Measurements from ENCODE around the gene POLR3E. TPM values are rescaled to one million over a fixed set of nuclear protein-coding genes. Genes with fewer than 3 reads are reported as not detected.

POLR3E gene
- total and polyA plus RNA-seq, 2 donors (not counting 3 experiments of a cell fraction or from before 2014, with no cell fraction given), result 48.3 to 62.2 TPM

GRCh38 chr16:22333457-22333994 is 36.3 kb downstream of the POLR3E start:
- intact Hi-C loops (cut with micrococcal nuclease) (no loop called here), dilution Hi-C loops (cut with MboI; ENCODE audit: extremely low pct_ligation_motif_present, low sequenced_read_pairs) (no loop called here)
- no peak for DNase-seq (ENCODE audit: low read depth, low spot score)
- H3K36me3 ChIP-seq (ENCODE audit: control insufficient read depth in 2 of 2, extremely low read depth in 1 of 2, insufficient read depth in 2 of 2, low read length in 2 of 2), result peaks cover 21 to 23% of the 10 kb centered on the region in 2 experiments
- no peak for FAIRE-seq
- no peak overlapping the region for H3K4me2 ChIP-seq (ENCODE audit: insufficient read depth, low read length)
- H2AFZ ChIP-seq (ENCODE audit: low read depth, low read length), result no peak overlapping the region
- TF ChIP-seq EZH2 (IDR thresholded peaks at IDR 0.05; ENCODE audit: borderline replicate concordance, low read depth, low read length, severe bottlenecking) (no peak), MAX (IDR thresholded peaks at IDR 0.05; ENCODE audit: insufficient read depth, insufficient read length) (no peak), POLR2AphosphoS5 (IDR thresholded peaks at IDR 0.05; ENCODE audit: insufficient read depth, low read depth, low read length) (no peak)
- no peak overlapping the region for H3K4me3 ChIP-seq (replicated peaks in 1 of 3; ENCODE audit: insufficient read depth in 1 of 3, low read depth in 1 of 3, low read length in 3 of 3)
- no peaks in the 10 kb centered on the region for H3K9me1 ChIP-seq (replicated peaks; ENCODE audit: control insufficient read depth, extremely low read depth, insufficient read depth, low read length)
- POLR2A ChIA-PET, result no interaction called here
- CTCF ChIA-PET, result interaction anchor here (0.7 to 1.5 kb wide), 2 partner anchors 12 to 13 kb away, joined by 3 to 5 read pairs; no protein-coding TSS in a partner anchor
- H3K27ac ChIP-seq (ENCODE audit: insufficient read depth, low read depth, low read length), result no peak overlapping the region
- no peaks in the 10 kb centered on the region for H3K4me1 ChIP-seq (ENCODE audit: control insufficient read depth, extremely low read depth, insufficient read depth, low read length)
- no TSS peak for BruUV-seq (replicated peaks)
- no peaks in the 10 kb centered on the region for H3K27me3 ChIP-seq (ENCODE audit: control insufficient read depth in 2 of 2, insufficient read depth in 2 of 2, low read length in 2 of 2)
- H4K20me1 ChIP-seq (replicated peaks; ENCODE audit: control insufficient read depth, extremely low read depth, insufficient read depth, low read length), result no peaks in the 10 kb centered on the region
- H3K79me2 ChIP-seq (ENCODE audit: control insufficient read depth, insufficient read depth, low read length), result peaks cover 7% of the 10 kb centered on the region
- no peak overlapping the region for H3K9ac ChIP-seq (replicated peaks; ENCODE audit: extremely low read depth, insufficient read depth, low read length)
- H3K9me3 ChIP-seq (replicated peaks; ENCODE audit: control insufficient read depth, insufficient read depth, low read length), result no peaks in the 10 kb centered on the region

- Histone ChIP-seq H3K4me2 (ENCODE audit: insufficient read depth, low read length) (no peak overlapping the region), H3K36me3 (ENCODE audit: control insufficient read depth in 2 of 2, extremely low read depth in 1 of 2, insufficient read depth in 2 of 2, low read length in 2 of 2) (peaks cover 21 to 23% of the 10 kb centered on the region in 2 experiments), H4K20me1 (replicated peaks; ENCODE audit: control insufficient read depth, extremely low read depth, insufficient read depth, low read length) (no peaks in the 10 kb centered on the region), H3K79me2 (ENCODE audit: control insufficient read depth, insufficient read depth, low read length) (peaks cover 7% of the 10 kb centered on the region), H3K9me3 (replicated peaks; ENCODE audit: control insufficient read depth, insufficient read depth, low read length) (no peaks in the 10 kb centered on the region), H3K4me3 (replicated peaks in 1 of 3; ENCODE audit: insufficient read depth in 1 of 3, low read depth in 1 of 3, low read length in 3 of 3) (no peak overlapping the region), H2AFZ (ENCODE audit: low read depth, low read length) (no peak overlapping the region), H3K27ac (ENCODE audit: insufficient read depth, low read depth, low read length) (no peak overlapping the region), H3K4me1 (ENCODE audit: control insufficient read depth, extremely low read depth, insufficient read depth, low read length) (no peaks in the 10 kb centered on the region), H3K9me1 (replicated peaks; ENCODE audit: control insufficient read depth, extremely low read depth, insufficient read depth, low read length) (no peaks in the 10 kb centered on the region), H3K27me3 (ENCODE audit: control insufficient read depth in 2 of 2, insufficient read depth in 2 of 2, low read length in 2 of 2) (no peaks in the 10 kb centered on the region), H3K9ac (replicated peaks; ENCODE audit: extremely low read depth, insufficient read depth, low read length) (no peak overlapping the region)
- FAIRE-seq (no peak), DNase-seq (ENCODE audit: low read depth, low spot score) (no peak)
- ChIA-PET CTCF (interaction anchor here (1.8 kb wide), 1 partner anchor 15 kb away, joined by 8 read pairs; no protein-coding TSS in a partner anchor), POLR2A (no interaction called here)
- TF ChIP-seq POLR2A (IDR thresholded peaks at IDR 0.05; ENCODE audit: low read depth, low read length), result no peak
- no peak for TF ChIP-seq POLR2AphosphoS5 (IDR thresholded peaks at IDR 0.05; ENCODE audit: insufficient read depth, low read depth, low read length)
- dilution Hi-C loops (cut with MboI; ENCODE audit: extremely low pct_ligation_motif_present, low sequenced_read_pairs) (no loop called here), intact Hi-C loops (cut with micrococcal nuclease) (no loop called here)
- no TSS peak for BruUV-seq (replicated peaks)
Observed at GRCh38 chr16:22335668-22336246, 38.5 kb downstream of the POLR3E start.
